Astrocyte (in vitro differentiated cells and primary cell): Measurements from ENCODE around the gene PCDHGC3. TPM values are rescaled to one million over a fixed set of nuclear protein-coding genes. Genes with fewer than 3 reads are reported as not detected.
A peak's percentile ranks its signal among the peaks of the same experiment; 100 is the strongest.

Experiments used
- DNase-seq: peaks from one replicate; pipeline ENCODE4 v3.0.0-alpha.2; 2010; ENCODE audit warnings: low read depth
- FAIRE-seq: peaks from 2 replicates; lab custom pipeline; 2011; peaks lifted over from hg19 to GRCh38; lab: Jason Lieb, UNC
- H2AFZ ChIP-seq: 2 replicates; pipeline ENCODE4 v1.6.0; 2012; ENCODE audit warnings: low read depth, low read length, inconsistent platforms
- H3K27ac ChIP-seq: 2 replicates; pipeline ENCODE4 v1.5.1; 2011; ENCODE audit warnings: low read depth, low read length, inconsistent platforms
- H3K27me3 ChIP-seq: 2 replicates; pipeline ENCODE4 v1.6.0; 2011; ENCODE audit warnings: low read length, inconsistent platforms; ENCODE audit not compliant: insufficient read depth
- H3K36me3 ChIP-seq: 2 replicates; pipeline ENCODE4 v1.5.1; 2011; ENCODE audit warnings: low read length, inconsistent platforms; ENCODE audit not compliant: insufficient read depth
- H3K4me1 ChIP-seq: 2 replicates; pipeline ENCODE4 v1.5.1; 2011; ENCODE audit warnings: low read length, inconsistent platforms; ENCODE audit not compliant: insufficient read depth
- H3K4me2 ChIP-seq: 2 replicates; pipeline ENCODE4 v1.6.0; 2012; ENCODE audit warnings: low read length, inconsistent platforms
- H3K4me3 ChIP-seq: 2 replicates; pipeline ENCODE4 v1.5.1; 2011; ENCODE audit warnings: low read depth, mild to moderate bottlenecking, low read length, inconsistent platforms; ENCODE audit not compliant: insufficient read depth
- H3K79me2 ChIP-seq: 2 replicates; pipeline ENCODE4 v1.6.0; 2012; ENCODE audit warnings: mild to moderate bottlenecking, low read length, inconsistent platforms; ENCODE audit not compliant: insufficient read depth
- H3K9ac ChIP-seq: 2 replicates; pipeline ENCODE4 v1.6.0; 2012; ENCODE audit warnings: mild to moderate bottlenecking, low read length, inconsistent platforms
- H3K9me3 ChIP-seq: 2 replicates; pipeline ENCODE4 v1.5.1; 2012; ENCODE audit warnings: low read depth, mild to moderate bottlenecking, low read length, inconsistent platforms; ENCODE audit not compliant: insufficient read depth
- H4K20me1 ChIP-seq: 2 replicates; pipeline ENCODE4 v1.6.0; 2012; ENCODE audit warnings: low read length, inconsistent platforms; ENCODE audit not compliant: insufficient read depth
- H3K27ac Mint-ChIP-seq: one replicate; pipeline ENCODE4 v1.8.0; 2021; ENCODE audit warnings: mild to moderate bottlenecking, mixed read lengths; ENCODE audit not compliant: unreplicated experiment
- H3K27me3 Mint-ChIP-seq: one replicate; pipeline ENCODE4 v1.8.0; 2021; ENCODE audit warnings: low read depth, mixed read lengths; ENCODE audit not compliant: unreplicated experiment
- H3K36me3 Mint-ChIP-seq: one replicate; pipeline ENCODE4 v1.8.0; 2021; ENCODE audit warnings: low read depth, mixed read lengths; ENCODE audit not compliant: unreplicated experiment
- H3K4me1 Mint-ChIP-seq: one replicate; pipeline ENCODE4 v1.8.0; 2021; ENCODE audit warnings: low read depth, mixed read lengths; ENCODE audit not compliant: unreplicated experiment
- H3K4me3 Mint-ChIP-seq: one replicate; pipeline ENCODE4 v1.8.0; 2021; ENCODE audit warnings: mild to moderate bottlenecking, moderate library complexity, mixed read lengths; ENCODE audit not compliant: unreplicated experiment
- H3K9me3 Mint-ChIP-seq: one replicate; pipeline ENCODE4 v1.8.0; 2021; ENCODE audit warnings: mild to moderate bottlenecking, mixed read lengths; ENCODE audit not compliant: unreplicated experiment
- EZH2 ChIP-seq: IDR thresholded peaks from 2 replicates; pipeline ENCODE4 v1.6.1; 2012; ENCODE audit warnings: mild to moderate bottlenecking, low read length, inconsistent platforms; ENCODE audit not compliant: insufficient read depth
- total RNA-seq: library from RNA; stranded (reverse); gene quantifications from 2 replicates; pipeline ENCODE4 v1.2.1, GENCODE V29; 2021
- TF ChIP-seq, protein P1 (sequence below): IDR thresholded peaks from 2 replicates; pipeline ENCODE4 v1.5.1; 2011; ENCODE audit warnings: low read depth, mild to moderate bottlenecking, inconsistent platforms, low read length, moderate library complexity; ENCODE audit not compliant: insufficient read depth

PCDHGC3 gene
- total RNA-seq, 1 donor from 2014 or later = 84.7 TPM

DNA sequence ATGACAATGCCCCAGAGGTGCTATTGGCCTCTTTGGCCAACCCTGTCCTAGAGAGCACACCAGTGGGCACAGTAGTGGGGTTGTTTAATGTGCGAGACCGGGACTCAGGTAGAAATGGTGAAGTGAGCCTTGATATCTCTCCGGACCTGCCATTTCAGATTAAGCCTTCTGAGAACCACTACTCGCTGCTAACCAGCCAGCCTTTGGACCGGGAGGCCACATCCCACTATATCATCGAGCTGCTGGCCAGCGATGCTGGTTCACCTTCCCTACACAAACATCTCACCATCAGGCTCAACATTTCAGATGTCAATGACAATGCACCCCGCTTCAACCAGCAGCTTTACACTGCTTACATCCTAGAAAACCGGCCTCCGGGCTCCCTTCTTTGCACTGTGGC lies 14.5 kb downstream of the PCDHGC3 start:
- Histone ChIP-seq H3K4me3 (no peak overlapping the region), H3K36me3 (no peaks in the 10 kb centered on the region), H3K9me3 (no peaks in the 10 kb centered on the region), H3K9ac (no peak overlapping the region), H3K27ac (no peak overlapping the region), H3K4me2 (no peak overlapping the region), H3K4me1 (peaks cover 40% of the 10 kb centered on the region), H3K79me2 (peaks cover 61% of the 10 kb centered on the region), H4K20me1 (peaks cover 58% of the 10 kb centered on the region), H3K27me3 (no peaks in the 10 kb centered on the region), H2AFZ (no peak overlapping the region)
- FAIRE-seq = no peak
- H3K27me3 Mint-ChIP-seq = no peaks in the 10 kb centered on the region
- H3K4me1 Mint-ChIP-seq = peaks cover 33% of the 10 kb centered on the region
- H3K4me3 Mint-ChIP-seq = no peak overlapping the region
- H3K36me3 Mint-ChIP-seq = peaks cover 40% of the 10 kb centered on the region
- peak overlapping the region; percentile 15 for H3K27ac Mint-ChIP-seq
- H3K9me3 Mint-ChIP-seq = peaks cover 2% of the 10 kb centered on the region
- no peak for DNase-seq
- TF ChIP-seq, protein P1, sequence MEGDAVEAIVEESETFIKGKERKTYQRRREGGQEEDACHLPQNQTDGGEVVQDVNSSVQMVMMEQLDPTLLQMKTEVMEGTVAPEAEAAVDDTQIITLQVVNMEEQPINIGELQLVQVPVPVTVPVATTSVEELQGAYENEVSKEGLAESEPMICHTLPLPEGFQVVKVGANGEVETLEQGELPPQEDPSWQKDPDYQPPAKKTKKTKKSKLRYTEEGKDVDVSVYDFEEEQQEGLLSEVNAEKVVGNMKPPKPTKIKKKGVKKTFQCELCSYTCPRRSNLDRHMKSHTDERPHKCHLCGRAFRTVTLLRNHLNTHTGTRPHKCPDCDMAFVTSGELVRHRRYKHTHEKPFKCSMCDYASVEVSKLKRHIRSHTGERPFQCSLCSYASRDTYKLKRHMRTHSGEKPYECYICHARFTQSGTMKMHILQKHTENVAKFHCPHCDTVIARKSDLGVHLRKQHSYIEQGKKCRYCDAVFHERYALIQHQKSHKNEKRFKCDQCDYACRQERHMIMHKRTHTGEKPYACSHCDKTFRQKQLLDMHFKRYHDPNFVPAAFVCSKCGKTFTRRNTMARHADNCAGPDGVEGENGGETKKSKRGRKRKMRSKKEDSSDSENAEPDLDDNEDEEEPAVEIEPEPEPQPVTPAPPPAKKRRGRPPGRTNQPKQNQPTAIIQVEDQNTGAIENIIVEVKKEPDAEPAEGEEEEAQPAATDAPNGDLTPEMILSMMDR = no peak
- no peak for TF ChIP-seq EZH2

DNA sequence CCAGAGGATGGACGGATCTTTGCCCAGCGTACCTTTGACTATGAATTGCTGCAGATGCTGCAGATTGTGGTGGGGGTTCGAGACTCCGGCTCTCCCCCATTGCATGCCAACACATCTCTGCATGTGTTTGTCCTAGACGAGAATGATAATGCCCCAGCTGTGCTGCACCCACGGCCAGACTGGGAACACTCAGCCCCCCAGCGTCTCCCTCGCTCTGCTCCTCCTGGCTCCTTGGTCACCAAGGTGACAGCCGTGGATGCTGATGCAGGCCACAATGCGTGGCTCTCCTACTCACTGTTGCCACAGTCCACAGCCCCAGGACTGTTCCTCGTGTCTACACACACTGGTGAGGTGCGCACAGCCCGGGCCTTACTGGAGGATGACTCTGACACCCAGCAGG lies 15.0 kb downstream of the PCDHGC3 start:
- Mint-ChIP-seq H3K4me1 (peaks cover 37% of the 10 kb centered on the region), H3K27me3 (no peaks in the 10 kb centered on the region), H3K4me3 (peak overlapping the region; percentile 25), H3K27ac (peak overlapping the region; percentile 15), H3K9me3 (peaks cover 2% of the 10 kb centered on the region), H3K36me3 (peaks cover 37% of the 10 kb centered on the region)
- H3K79me2 ChIP-seq = peaks cover 58% of the 10 kb centered on the region
- no peak overlapping the region for H3K4me3 ChIP-seq
- no peak overlapping the region for H3K4me2 ChIP-seq
- peaks cover 41% of the 10 kb centered on the region for H3K4me1 ChIP-seq
- H4K20me1 ChIP-seq = peaks cover 53% of the 10 kb centered on the region
- H3K9ac ChIP-seq = no peak overlapping the region
- H3K9me3 ChIP-seq = no peaks in the 10 kb centered on the region
- DNase-seq (no peak), FAIRE-seq (no peak)
- no peaks in the 10 kb centered on the region for H3K27me3 ChIP-seq
- H3K36me3 ChIP-seq = no peaks in the 10 kb centered on the region
- no peak for TF ChIP-seq EZH2
- no peak overlapping the region for H2AFZ ChIP-seq
- H3K27ac ChIP-seq = no peak overlapping the region

DNA sequence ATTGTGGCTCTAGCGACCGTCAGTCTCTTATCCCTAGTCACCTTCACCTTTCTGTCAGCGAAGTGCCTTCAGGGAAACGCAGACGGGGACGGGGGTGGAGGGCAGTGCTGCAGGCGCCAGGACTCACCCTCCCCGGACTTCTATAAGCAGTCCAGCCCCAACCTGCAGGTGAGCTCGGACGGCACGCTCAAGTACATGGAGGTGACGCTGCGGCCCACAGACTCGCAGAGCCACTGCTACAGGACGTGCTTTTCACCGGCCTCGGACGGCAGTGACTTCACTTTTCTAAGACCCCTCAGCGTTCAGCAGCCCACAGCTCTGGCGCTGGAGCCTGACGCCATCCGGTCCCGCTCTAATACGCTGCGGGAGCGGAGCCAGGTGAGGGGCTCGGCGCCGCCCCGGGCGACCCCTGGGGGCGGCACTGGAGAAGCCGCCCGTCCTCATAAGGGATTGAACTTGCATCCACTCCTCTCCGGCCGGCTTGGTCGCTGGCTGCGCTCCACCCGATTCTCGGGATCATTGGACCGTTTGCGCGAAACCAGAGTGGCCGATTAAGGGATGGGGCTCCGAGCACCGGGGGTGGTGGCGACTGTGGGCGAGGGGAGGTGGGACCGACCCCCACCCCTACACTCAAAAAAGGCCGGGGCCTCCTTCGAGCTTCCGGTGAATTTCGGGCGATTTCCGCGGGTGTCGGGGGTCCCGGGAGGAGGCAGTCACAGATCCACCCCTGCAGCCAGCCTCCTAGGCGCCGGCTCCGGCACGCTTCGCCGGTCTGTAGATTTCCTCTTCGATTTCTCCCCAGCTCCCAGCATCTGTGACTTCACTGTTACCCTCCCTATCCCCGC lies 15.8 kb downstream of the PCDHGC3 start:
- no peaks in the 10 kb centered on the region for H3K9me3 ChIP-seq
- TF ChIP-seq, protein P1 = no peak
- TF ChIP-seq EZH2 = no peak
- no peak overlapping the region for H3K9ac ChIP-seq
- H2AFZ ChIP-seq = no peak overlapping the region
- peaks cover 32% of the 10 kb centered on the region for H3K36me3 Mint-ChIP-seq
- no peaks in the 10 kb centered on the region for H3K36me3 ChIP-seq
- no peaks in the 10 kb centered on the region for H3K27me3 Mint-ChIP-seq
- H3K27me3 ChIP-seq = no peaks in the 10 kb centered on the region
- H3K4me1 ChIP-seq = peaks cover 49% of the 10 kb centered on the region
- H3K27ac ChIP-seq = no peak overlapping the region
- FAIRE-seq = no peak
- no peak for DNase-seq
- H3K9me3 Mint-ChIP-seq = peaks cover 2% of the 10 kb centered on the region
- no peak overlapping the region for H3K4me2 ChIP-seq
- H4K20me1 ChIP-seq = peaks cover 46% of the 10 kb centered on the region
- no peak overlapping the region for H3K27ac Mint-ChIP-seq
- no peak overlapping the region for H3K4me3 Mint-ChIP-seq
- no peak overlapping the region for H3K4me3 ChIP-seq
- H3K79me2 ChIP-seq = peaks cover 51% of the 10 kb centered on the region
- peaks cover 45% of the 10 kb centered on the region for H3K4me1 Mint-ChIP-seq
